Neural cell (in vitro differentiated cells): ENCODE measurements around the gene HNRNPM.

ENCODE experiments used
- CTCF ChIP-seq: fragments of 450-650 bp; IDR thresholded peaks from 2 replicates; pipeline ENCODE4 v1.5.1; 2014; ENCODE audit warnings: antibody characterized with exemption, mild to moderate bottlenecking, moderate library complexity; ENCODE audit not compliant: poor library complexity, severe bottlenecking
- EP300 ChIP-seq: fragments of 450-650 bp; conservative IDR thresholded peaks from 2 replicates; pipeline ENCODE4 v1.6.1; 2014; ENCODE audit warnings: antibody characterized with exemption, mild to moderate bottlenecking, moderate library complexity; ENCODE audit not compliant: poor library complexity, severe bottlenecking
- EZH2 ChIP-seq: fragments of 200-600, 300-800 bp; shearing (Covaris generic), sonication (generic); IDR thresholded peaks from 2 replicates; pipeline ENCODE4 v1.6.1; 2014; ENCODE audit warnings: antibody characterized with exemption, low read length, borderline replicate concordance, mild to moderate bottlenecking; ENCODE audit not compliant: insufficient read depth, poor library complexity, severe bottlenecking
- MXI1 ChIP-seq: fragments of 450-650 bp; conservative IDR thresholded peaks from 2 replicates; pipeline ENCODE4 v1.6.1; 2014; ENCODE audit warnings: antibody characterized with exemption, mild to moderate bottlenecking; ENCODE audit not compliant: poor library complexity, severe bottlenecking
- RAD21 ChIP-seq: fragments of 450-650 bp; conservative IDR thresholded peaks from 2 replicates; pipeline ENCODE4 v1.6.1; 2014; ENCODE audit warnings: antibody characterized with exemption, mild to moderate bottlenecking, moderate library complexity
- REST ChIP-seq: IDR thresholded peaks from 2 replicates; pipeline ENCODE4 v1.6.1; 2012; ENCODE audit warnings: borderline replicate concordance
- SMC3 ChIP-seq: fragments of 450-650 bp; conservative IDR thresholded peaks from 2 replicates; pipeline ENCODE4 v1.6.1; 2014; ENCODE audit warnings: antibody characterized with exemption, mild to moderate bottlenecking, moderate library complexity; ENCODE audit not compliant: poor library complexity
- TAF1 ChIP-seq: IDR thresholded peaks from 2 replicates; pipeline ENCODE4 v1.6.1; 2012; ENCODE audit warnings: low read depth

- TF ChIP-seq CTCF (no peak), REST (no peak), EZH2 (no peak), EP300 (no peak), MXI1 (no peak), RAD21 (no peak), SMC3 (no peak), TAF1 (no peak)
These were observed 31.7 kb downstream of the HNRNPM start for GRCh38 chr19:8476524-8476923.
